ENCODE results near the gene CLDN5. TPM values are rescaled to one million over a fixed set of nuclear protein-coding genes. Genes with fewer than 3 reads are reported as not detected.

CLDN5 gene, protein sequence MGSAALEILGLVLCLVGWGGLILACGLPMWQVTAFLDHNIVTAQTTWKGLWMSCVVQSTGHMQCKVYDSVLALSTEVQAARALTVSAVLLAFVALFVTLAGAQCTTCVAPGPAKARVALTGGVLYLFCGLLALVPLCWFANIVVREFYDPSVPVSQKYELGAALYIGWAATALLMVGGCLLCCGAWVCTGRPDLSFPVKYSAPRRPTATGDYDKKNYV
- total RNA-seq (ENCODE audit: low replicate concordance), result 0.30 and 5.4 TPM in 2 replicates

DNA sequence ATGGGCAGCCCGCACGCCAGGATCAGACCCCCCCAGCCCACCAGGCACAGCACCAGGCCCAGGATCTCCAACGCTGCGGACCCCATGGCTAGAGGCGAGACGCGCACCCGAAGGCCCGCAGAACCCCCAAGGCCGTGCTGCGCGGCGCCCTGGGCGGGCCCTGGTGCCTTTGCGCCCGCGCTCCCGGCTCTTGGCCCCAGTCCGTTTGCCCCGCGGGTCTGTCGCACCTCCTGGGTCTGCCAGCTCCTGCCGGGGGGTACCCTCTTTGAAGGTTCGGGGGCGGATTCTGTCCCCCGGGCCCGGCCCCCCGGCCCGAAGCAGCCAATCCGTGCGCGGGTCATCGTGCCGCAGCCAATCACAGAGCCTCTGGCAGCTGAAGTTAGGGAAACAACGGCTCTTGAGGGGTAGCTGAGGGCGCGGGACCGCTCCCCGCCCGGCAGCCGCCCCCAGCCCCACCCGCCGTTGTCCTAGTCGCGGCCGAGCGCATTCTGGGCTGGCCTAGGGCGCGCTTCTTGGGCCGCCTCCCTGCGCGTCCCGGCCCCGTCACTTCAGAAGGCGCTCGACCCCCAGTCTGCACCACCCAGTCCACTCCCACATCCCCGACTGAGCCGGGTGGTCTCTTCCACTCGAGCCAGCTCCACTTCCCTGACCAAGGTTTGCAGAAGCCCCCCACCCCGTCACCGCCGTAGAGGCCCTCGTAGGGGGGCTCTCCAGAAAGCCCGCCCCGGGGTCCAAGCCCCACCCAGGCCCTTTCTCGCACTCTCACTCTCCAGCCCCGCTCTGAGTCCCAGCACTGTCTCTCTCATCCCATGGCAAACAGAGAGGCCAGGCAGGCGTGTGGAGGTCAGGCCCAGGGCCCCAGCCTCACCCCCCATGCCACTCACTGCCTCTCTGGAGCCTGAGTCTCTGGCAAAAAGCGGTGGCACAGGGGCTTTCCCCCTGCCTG, at the start of gene CLDN5:
Gene CLDN5 (minus strand): TSS at position 241 of the 946 bp plus-strand sequence. CDS start 155 bp downstream, at position 86.

GRCh38 chr22:19479355-19480172, 44.6 kb downstream of the CLDN5 start, which contains the start of gene CDC45:
TSS of gene CDC45 (plus strand) at chr22:19479920. CDS start at chr22:19479969, 49 bp downstream.

DNA sequence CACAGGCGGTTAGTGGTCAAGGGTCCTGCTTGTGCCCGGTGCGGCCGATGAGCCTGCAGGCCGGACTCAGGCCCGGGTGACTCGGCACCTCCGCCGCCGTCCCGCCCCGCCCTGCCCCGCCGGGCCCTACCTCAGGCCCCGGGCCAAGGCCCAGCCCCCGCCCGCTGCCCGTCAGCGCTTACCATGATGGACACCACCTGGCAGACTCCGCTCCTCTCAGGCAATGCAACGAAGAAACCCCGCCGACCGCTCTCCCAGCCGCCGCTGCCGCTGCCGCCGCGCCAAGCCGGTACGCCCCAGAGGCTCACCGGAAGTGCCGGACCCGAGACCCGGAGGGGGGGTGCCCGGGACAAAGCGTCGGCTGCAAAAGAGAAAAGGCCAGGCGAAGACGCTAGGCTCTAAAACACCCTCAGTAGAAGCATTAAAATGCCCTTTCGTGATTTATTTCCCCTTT, 45.3 kb downstream of the CLDN5 start, which contains the start of gene UFD1:
Gene UFD1 (minus strand): TSS at position 293 of the 454 bp plus-strand sequence. CDS start 108 bp downstream, at position 185.

Other genes with a start within 250 kb of the CLDN5 start
- 12.0 and 13.1 TPM in 2 replicates for gene CLTCL1, start 232.7 kb downstream of the CLDN5 start, total RNA-seq (ENCODE audit: low replicate concordance)
- 22.8 and 23.9 TPM in 2 replicates for gene HIRA, start 92.7 kb downstream of the CLDN5 start, total RNA-seq (ENCODE audit: low replicate concordance)
- gene MRPL40, start 91.9 kb downstream of the CLDN5 start, total RNA-seq (ENCODE audit: low replicate concordance), result 20.5 and 43.2 TPM in 2 replicates
- 32.3 and 35.6 TPM in 2 replicates for gene C22orf39, start 76.7 kb downstream of the CLDN5 start, total RNA-seq (ENCODE audit: low replicate concordance)
- 56.6 and 87.9 TPM in 2 replicates for gene UFD1, start 45.2 kb downstream of the CLDN5 start, total RNA-seq (ENCODE audit: low replicate concordance)
- 1.8 and 9.5 TPM in 2 replicates for gene CDC45, start 44.5 kb downstream of the CLDN5 start, total RNA-seq (ENCODE audit: low replicate concordance)
- gene SEPTIN5, start 190.1 kb upstream of the CLDN5 start, total RNA-seq (ENCODE audit: low replicate concordance), result 55.8 and 56.9 TPM in 2 replicates
- 5.3 TPM in 1 of 2 replicates, not detected in the other for gene GP1BB, start 199.1 kb upstream of the CLDN5 start, total RNA-seq (ENCODE audit: low replicate concordance)
- not detected in 2 replicates for gene TBX1, start 236.4 kb upstream of the CLDN5 start, total RNA-seq (ENCODE audit: low replicate concordance)